ENCODE measurements around the gene COL25A1.

- no peak for TF ChIP-seq RAD21 (conservative IDR thresholded peaks at IDR 0.05 in 1 of 2, IDR thresholded peaks at IDR 0.05 in 1 of 2)
- TF ChIP-seq CTCF (IDR thresholded peaks at IDR 0.05) = no peak
- no peak for TF ChIP-seq NFE2L2 (conservative IDR thresholded peaks at IDR 0.05; ENCODE audit: low read length)
- TF ChIP-seq EP300 (IDR thresholded peaks at IDR 0.05) = no peak
- no peak for TF ChIP-seq CEBPB (IDR thresholded peaks at IDR 0.05)
- no peak for TF ChIP-seq BHLHE40 (IDR thresholded peaks at IDR 0.05; ENCODE audit: low read depth, low read length)
- TF ChIP-seq HOXA7 (CRISPR knock-in tag; IDR thresholded peaks at IDR 0.05) = no peak
- TF ChIP-seq POLR2AphosphoS2 (conservative IDR thresholded peaks at IDR 0.05; ENCODE audit: low read length) = no peak
- TF ChIP-seq NR3C1 (IDR thresholded peaks at IDR 0.05) = no peak
- no peak for TF ChIP-seq RFX5 (IDR thresholded peaks at IDR 0.05)
Observed at GRCh38 chr4:109114501-109114900, 188.0 kb downstream of the COL25A1 start.
